ENCODE data around the gene ADAMTS2.

The ADAMTS2 gene

GRCh38 chr5:179266291-179267070 lies 78.8 kb downstream of the ADAMTS2 start:
- in situ Hi-C loops (cut with HindIII; ENCODE audit: low pct_ligation_motif_present, low pct_unique_long_range_greater_than_20kb, low sequenced_read_pairs): no loop called here
- no peak for DNase-seq

- DNase-seq: peak; percentile 1
- in situ Hi-C loops (cut with HindIII; ENCODE audit: low pct_ligation_motif_present, low pct_unique_long_range_greater_than_20kb, low sequenced_read_pairs): no loop called here
Measured at GRCh38 chr5:179265514-179266290, 79.6 kb downstream of the ADAMTS2 start.

GRCh38 chr5:179264783-179265513 lies 80.3 kb downstream of the ADAMTS2 start:
- DNase-seq: no peak

GRCh38 chr5:179264053-179264782 lies 81.0 kb downstream of the ADAMTS2 start:
- no peak for DNase-seq
- in situ Hi-C loops (cut with HindIII; ENCODE audit: low pct_ligation_motif_present, low pct_unique_long_range_greater_than_20kb, low sequenced_read_pairs): no loop called here

More at GRCh38 chr5:179264783-179265513, 80.3 kb downstream of the ADAMTS2 start:
- in situ Hi-C loops (cut with HindIII; ENCODE audit: low pct_ligation_motif_present, low pct_unique_long_range_greater_than_20kb, low sequenced_read_pairs): no loop called here

- in situ Hi-C loops (cut with HindIII; ENCODE audit: low pct_ligation_motif_present, low pct_unique_long_range_greater_than_20kb, low sequenced_read_pairs): no loop called here
- DNase-seq: no peak
Measured at GRCh38 chr5:179263391-179264052, 81.7 kb downstream of the ADAMTS2 start.

- DNase-seq: no peak
- in situ Hi-C loops (cut with HindIII; ENCODE audit: low pct_ligation_motif_present, low pct_unique_long_range_greater_than_20kb, low sequenced_read_pairs): no loop called here
Measured at GRCh38 chr5:179262126-179262920, 82.9 kb downstream of the ADAMTS2 start.

GRCh38 chr5:179261301-179262125 lies 83.7 kb downstream of the ADAMTS2 start:
- DNase-seq: no peak
- in situ Hi-C loops (cut with HindIII; ENCODE audit: low pct_ligation_motif_present, low pct_unique_long_range_greater_than_20kb, low sequenced_read_pairs): no loop called here

GRCh38 chr5:179260324-179261070 lies 84.8 kb downstream of the ADAMTS2 start:
- no peak for DNase-seq
- in situ Hi-C loops (cut with HindIII; ENCODE audit: low pct_ligation_motif_present, low pct_unique_long_range_greater_than_20kb, low sequenced_read_pairs): no loop called here

GRCh38 chr5:179259731-179260323 lies 85.4 kb downstream of the ADAMTS2 start:
- DNase-seq: no peak
- in situ Hi-C loops (cut with HindIII; ENCODE audit: low pct_ligation_motif_present, low pct_unique_long_range_greater_than_20kb, low sequenced_read_pairs): no loop called here

- in situ Hi-C loops (cut with HindIII; ENCODE audit: low pct_ligation_motif_present, low pct_unique_long_range_greater_than_20kb, low sequenced_read_pairs): no loop called here
- DNase-seq: no peak
Measured at GRCh38 chr5:179258922-179259730, 86.1 kb downstream of the ADAMTS2 start.

GRCh38 chr5:179258001-179258921 lies 87.0 kb downstream of the ADAMTS2 start:
- DNase-seq: no peak
- in situ Hi-C loops (cut with HindIII; ENCODE audit: low pct_ligation_motif_present, low pct_unique_long_range_greater_than_20kb, low sequenced_read_pairs): no loop called here

- in situ Hi-C loops (cut with HindIII; ENCODE audit: low pct_ligation_motif_present, low pct_unique_long_range_greater_than_20kb, low sequenced_read_pairs): no loop called here
- DNase-seq: no peak
Measured at GRCh38 chr5:179257176-179257682, 88.0 kb downstream of the ADAMTS2 start.

- in situ Hi-C loops (cut with HindIII; ENCODE audit: low pct_ligation_motif_present, low pct_unique_long_range_greater_than_20kb, low sequenced_read_pairs): no loop called here
- no peak for DNase-seq
Measured at GRCh38 chr5:179256328-179257175, 88.7 kb downstream of the ADAMTS2 start.

Measured in ACHN (cell line).